NCI-H2171 (cell line): Measurements from ENCODE around the gene NAV1.
A peak's percentile ranks its signal among the peaks of the same experiment; 100 is the strongest.
"Not testable (repeated sequence)": the region's sequence is repeated elsewhere in the genome, so short reads cannot be mapped to it uniquely, and the experiment has no call there.

ENCODE experiments used
- DNase-seq: peaks from one replicate; lab custom pipeline; 2025; lab: John Stamatoyannopoulos, UW

Gene NAV1

DNA sequence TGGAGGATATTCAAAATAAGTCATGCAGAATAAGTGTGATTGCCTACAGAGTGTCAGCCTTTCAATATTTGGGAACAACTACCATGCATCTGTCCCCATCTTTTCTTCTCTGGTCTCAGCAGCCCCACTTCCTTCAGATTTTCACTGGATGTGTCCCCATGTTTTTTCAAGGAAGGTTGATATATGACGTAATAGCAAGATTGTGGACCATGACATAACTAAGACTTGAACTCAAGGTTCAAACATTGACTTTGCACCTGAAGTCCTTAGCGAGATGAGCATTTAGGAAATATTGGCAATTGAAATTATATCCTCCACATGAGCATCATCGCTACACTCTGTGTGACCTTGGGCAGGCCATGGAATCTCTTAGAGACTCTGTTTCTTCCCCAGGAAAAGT lies 5.8 kb downstream of the NAV1 start:
- DNase-seq = no peak

DNA sequence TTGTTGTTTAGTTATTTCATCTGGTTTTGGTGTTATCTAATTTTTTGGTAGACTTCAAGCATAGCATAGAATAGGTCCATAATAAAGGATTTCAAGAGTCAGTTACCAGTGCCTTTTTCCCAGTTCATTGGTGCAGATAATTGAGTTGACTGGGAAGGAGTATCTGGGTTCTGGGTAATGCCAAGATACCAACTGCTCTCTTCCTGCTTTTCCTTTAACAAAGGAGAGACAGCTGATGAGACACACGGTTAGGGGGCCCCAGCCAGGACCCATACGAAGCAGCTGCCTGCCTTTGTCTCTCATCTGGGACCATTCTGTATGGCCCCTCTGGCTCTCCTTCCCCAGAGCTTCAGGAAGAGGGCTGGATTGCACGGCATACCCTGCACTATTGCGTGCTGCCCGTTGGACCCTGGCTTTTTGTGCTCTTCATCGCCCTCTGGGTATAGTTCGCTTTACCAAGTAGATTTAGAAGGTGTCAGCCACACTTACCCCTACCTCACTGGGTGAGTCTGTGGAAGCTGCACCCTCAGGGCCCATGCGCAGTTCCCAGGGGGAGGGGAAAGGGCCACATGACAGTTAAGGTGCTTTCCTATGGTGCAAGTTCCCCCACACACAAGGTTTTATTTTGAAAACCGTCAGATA lies 7.0 kb downstream of the NAV1 start:
- no peak for DNase-seq

DNA sequence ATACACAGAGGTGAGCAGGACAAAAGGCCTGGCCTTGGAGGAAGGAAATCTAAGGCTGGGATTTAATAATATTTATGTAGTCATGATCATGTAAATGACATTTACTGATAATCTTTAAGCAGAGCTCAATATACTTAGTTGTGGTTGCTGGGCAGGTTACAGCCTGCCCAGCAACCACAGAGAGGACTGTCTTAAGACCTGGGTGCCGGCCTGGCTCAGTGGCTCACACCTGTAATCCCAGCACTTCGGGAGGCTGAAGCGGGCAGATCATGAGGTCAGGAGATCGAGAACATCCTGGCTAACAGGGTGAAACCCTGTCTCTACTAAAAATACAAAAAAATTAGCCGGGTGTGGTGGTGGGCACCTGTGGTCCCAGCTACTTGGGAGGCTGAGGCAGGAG lies 10.6 kb downstream of the NAV1 start:
- not testable (repeated sequence) for DNase-seq

DNA sequence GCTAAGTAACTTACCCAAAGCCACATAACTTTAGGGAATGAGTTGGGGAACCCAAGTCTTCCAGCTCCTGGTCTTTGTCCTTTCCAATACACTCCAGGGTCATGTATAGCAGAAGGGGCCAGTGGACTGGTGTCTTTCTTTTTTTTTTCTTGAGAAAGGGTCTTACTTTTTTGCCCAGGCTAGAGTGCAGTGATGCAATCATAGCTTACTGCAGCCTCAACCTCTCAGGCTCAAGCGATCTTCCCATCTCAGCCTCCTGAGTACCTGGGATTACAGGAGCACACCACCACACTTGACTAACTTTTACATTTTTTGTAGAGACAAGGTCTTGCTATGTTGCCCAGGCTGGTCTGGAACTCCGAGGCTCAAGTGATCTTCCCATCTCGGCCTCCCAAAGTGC lies 12.2 kb downstream of the NAV1 start:
- DNase-seq = no peak

DNA sequence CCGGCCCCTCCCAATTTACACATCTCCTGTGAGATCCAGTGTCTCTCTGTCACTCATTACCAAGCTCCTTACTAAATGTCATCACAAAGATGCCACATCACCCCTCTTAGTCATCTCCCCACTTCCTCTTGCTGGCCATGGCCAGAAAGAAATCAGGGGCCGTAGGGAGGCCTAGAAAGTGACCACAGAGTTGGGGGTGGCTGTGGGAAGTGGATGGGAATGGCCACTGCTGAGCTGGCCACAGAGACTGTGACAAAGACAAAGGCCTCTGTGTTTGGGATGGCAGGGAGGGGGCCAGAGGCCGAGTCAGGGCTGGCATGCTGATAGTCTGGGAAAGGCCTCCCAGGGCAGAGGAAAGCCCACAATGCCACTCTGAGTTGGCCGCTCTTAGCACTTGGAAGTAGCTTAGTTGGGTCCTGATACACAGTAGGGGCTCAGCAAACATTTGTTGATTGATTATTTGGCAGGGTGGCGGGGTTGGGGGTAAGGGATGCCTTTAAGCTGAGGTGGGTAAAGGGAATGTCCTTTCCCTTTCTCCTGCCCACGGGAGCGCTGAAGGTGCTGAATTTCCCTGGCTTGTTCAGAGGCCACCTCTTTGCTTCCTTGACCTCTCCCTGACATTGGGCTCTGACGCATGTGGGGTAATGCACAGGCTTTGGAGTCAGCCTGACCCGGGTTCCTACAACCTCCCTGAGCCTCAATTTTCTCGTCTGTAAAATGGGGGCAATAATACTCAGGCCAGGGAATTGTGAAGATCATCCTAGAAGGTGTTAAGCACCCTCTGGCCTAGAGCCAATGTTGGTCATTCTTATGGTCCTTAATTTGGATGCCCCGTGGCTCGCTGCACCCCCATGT lies 13.2 kb downstream of the NAV1 start:
- DNase-seq = no peak

DNA sequence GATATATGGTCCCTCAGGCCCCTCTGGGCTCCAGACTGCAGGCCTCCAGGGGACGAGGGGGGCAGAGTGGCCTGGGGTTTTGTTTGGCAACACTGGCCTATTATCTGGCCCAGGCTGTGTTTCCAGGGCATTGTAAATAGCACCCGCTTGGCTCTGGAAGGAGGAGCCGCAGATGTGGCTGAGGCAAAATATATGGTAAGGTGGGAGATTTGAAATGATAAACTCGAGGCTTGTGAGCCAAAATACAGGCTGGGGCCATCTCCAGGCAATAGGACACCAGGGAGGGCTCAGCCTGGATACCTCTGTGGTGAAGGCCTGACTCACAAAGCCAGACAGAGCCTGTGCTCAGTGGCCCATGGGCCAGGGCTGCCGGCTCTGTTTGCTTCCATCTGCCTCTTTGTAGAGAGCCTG lies 14.0 kb downstream of the NAV1 start:
- DNase-seq = no peak

DNA sequence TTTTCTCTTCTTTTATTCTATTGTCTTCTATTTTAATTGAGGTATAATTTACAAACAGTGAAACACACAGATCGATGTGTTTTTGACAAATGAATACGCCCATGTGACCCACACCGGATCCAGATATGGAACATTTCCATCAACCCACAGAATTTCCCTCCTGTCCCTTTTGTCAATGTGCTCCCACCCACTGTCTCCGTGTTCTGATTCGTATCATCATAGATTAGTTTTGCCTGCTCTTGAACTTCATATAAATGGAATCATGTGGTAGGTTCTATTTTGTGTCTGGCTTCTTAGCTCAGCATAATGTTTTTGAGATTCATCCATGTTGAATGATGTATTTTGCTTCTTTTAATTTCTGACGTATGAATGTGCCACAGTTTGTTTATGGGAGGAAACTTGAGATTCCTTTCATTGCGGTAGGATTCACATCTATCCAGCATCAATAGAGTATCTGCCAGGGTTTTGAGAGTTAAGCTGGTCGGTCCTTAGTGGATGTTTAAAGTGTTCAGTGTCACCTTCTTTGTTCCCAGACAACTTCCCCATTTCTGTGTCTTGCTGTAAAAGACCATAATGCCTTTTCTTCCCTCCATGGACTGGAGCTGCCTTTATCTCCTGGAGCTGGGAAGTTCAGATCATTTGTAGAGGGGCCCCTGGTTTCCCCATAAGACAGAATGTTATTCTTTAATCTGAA lies 14.7 kb downstream of the NAV1 start:
- DNase-seq = no peak

DNA sequence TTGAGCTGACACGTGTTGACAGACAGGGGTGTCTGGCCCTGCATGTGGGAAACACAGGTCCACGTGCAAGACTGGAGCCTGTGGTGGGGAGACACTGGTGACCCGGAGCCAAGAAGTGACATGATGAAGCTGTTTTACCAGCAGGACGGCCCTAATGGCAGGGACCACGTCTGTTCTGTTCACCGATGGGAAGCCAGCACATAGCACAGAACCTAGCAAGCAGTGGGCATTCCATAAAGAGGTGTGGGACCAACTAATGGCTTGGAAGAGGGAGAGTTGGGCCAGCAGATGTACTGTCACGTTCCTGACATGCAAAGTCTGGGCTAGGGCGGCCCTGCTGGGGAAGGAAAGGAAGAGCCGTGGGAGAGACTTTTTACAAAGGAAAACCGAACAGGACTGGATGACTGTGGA lies 15.3 kb downstream of the NAV1 start:
- DNase-seq = no peak

DNA sequence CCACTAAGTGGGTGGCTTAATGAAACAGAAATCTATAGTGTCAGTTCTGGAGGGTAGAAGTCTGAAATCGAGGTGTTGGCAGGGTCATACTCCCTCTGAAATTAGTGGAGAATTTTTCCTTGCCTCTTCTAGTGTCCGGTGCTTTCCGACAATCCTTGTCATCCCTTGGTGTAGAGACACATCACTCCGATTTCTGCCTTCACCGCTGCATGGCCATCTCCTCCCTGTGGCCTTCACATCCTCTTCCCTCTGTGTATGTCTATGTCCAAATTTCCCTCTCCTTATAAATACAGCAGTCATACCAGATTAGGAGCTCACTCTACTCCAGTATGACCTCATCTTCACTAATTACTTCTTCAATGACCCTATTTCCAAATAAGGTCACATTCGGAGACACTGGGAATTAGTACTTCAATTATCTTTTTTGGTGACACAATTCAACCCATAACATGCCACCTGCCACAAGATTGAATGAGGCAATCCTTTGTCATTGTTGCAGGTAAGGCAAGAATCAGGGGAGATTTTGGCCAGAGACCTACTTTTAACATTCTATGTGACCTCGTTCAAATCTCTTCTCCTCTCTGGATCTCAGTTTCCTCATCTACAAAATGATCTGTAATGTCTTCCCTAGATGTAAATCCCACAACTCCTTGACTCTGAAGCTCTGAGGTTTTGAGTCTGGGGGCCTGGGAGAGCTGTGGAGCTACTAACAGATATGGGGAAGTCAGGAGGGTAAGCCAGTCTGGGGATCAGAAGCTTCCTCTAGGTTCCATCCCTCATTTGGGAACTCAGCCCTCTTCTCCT lies 16.1 kb downstream of the NAV1 start:
- DNase-seq = no peak

DNA sequence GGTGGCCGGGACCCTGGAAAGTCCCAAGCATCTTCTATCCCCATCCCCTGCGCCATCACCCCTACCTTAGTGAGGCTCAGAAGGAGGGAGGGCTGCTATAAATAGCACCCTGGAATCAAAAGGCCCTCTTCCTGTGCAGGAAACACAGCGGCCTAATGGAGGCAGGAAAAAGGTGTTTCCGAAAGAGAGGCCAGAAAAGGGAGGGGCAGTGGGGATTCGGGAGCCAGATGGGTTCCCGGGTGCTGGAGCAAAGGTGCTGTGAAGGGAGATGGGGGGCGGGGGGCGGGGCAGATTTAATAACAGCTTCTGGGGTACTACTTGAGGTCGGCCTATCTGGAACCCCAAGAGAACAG lies 16.6 kb downstream of the NAV1 start:
- DNase-seq = no peak

DNA sequence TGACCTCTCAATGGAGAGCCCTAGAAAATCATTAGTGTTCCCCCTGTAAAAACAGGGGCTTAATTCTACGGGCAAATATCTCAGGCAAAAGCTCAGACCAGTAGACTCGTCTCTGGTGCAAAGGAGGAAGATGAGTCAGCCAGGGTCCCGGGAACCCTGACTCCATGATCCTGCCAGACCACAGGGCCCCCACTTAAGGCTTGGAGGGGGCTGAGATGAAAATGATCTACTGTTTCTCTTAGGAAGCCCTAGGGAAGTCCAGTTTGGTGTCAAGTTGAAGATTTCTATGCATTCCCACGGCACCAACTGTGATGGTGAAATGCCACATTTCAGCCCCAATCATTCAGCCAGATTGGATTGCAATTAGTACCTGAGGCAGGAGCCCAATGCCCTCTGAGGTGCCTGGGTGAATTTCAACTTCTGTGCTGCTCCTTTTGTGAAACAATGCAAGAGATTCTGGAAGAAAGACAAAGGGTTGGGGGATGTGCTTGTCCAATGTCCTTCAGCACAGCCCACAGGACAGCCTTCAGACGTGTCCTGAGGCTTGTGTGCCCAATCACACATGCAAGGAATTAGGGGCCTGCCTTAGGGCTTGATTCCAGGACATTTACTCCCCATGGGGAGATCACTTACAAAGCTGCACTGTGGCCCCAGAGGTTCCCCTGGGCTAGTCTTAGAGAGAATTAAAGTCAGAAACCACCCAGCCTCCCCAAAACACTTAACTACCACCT lies 18.1 kb downstream of the NAV1 start:
- DNase-seq = no peak

DNA sequence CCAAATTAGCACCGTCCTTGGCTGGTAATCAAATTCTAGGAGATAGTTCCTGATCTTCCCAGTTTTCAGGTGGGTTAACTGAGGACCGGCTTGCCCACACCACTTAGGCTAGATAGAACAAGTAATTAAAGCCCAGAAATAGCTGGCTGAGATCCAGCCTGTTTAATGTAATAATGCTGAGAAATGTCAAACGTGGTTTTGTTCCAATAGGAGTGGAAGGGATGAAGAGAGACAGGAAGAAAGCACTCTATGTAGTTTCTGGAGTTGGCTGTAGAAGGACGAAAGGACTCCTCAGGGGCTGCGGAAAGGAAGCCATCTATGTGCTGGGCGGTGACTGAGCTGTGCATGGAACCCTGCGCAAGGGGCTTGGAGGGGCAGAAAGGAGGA lies 18.6 kb downstream of the NAV1 start:
- no peak for DNase-seq

DNA sequence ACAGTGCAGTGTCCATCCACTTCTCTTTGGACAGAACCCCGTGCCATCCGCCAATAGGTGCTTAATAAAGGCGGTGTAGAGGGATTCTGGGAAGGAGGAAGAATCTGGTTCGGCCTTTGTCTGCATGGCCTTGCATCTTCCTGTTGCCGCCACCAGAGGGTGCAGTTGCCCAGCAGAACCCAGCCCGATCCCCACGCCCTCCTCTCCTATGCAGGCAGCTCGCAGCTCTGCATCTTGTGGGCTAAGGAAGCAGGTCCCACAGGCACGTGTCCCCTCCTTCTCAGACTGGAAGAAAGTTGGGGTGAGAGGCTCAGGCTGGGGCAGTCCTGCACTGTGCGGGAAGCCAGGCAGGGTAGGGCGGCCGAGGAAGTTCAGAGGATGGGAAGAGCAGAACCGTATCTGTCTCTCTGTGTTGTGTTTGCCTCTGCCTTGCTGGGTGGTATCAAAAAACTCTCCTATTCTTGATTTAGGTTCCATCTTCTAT lies 20.8 kb downstream of the NAV1 start:
- peak; percentile 65 for DNase-seq

DNA sequence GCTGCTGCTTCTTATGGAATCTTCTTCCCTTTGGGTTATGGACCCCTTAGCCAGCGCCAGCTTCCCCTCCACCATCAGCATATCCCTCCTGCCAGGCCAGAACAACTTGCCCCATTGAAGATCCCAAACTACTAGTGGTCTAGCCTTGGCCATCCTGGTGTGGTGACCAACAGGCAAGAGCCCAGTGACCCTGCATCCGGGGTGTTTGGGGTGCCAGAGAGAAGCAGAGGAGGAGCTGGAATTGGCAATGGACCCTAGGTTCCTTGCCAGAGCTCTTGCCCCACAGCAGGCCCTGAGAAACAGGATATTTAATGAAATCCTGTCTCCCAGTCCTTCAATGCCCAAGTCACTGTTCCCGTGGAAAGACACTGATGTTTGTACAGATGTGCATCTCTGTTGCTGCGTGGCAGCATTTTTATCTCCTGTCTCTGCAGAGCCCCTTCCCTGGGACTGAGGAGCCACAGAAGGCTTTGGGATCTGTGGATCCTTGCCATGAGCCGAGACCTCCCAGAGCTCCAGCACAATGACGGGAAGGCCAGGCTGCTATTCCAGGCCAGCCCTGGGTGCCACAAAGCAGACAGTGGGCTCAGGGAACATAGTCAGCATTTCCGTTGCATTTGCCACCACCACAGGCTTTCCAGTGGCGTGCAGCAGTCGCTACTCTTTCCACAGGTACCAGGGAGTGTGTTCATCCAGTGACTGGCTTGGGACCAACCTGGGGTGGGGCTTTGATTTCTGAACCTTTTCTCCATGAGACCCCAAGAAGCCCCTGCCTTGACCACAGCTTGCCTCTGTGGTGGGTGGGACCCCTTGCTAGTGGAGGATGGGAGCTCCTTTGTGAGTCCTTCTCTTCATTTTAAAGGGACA lies 21.6 kb downstream of the NAV1 start:
- no peak for DNase-seq

DNA sequence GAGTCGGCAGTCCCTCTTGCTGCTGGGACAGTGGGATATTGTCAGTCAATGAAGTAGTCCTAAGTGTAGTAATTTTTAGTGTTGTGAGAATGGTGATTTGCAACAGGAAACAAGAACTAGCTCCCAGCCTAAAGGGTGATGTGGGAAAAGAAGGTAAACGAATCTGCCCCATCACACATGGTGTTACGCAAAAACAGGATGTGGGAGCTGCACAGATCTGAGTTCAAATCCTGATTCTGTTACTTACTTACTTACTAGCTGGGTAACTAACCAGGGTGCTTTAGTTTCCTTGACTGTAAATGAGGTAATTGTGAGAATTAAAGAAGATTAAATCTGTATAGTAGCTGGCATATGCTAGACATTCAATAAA lies 22.3 kb downstream of the NAV1 start:
- DNase-seq = no peak

DNA sequence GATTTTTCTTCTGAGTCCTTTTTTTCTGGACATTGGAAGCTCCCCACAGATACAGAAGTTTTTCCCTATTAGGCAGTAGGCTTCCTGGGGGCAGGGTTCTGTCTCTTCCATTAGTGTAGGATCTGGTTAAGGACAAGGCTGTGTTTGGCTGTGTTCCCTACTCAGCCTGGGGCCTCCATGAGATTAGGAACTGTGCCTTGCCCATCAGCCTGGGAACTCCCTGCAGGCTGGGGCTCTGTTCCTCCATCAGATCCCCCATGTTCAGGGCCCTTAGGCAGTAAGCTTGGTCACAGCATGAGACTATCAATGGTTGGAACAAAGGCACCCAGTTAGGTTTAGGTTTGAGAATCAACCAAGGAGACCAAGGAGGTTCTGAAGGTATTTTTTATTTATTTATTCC lies 22.7 kb downstream of the NAV1 start:
- no peak for DNase-seq

DNA sequence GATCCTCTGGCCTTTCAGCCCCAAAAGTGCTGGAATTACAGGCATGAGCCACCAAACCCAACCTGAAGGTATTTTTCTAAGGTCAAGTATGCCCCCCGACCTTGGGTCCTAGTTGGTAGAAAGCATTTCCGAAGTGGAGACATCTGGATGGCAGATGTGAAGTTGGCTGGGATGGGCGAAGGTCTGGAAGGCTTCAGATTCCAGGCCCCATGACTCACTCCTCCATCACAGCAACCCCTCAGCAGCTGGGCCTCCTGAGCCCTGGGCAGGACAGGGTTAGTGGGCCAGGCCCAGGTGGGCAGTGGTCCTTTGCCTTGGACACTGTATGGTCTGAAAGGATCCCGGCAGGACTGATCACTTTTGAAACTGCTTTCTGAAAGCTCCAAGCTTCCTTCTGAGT lies 23.3 kb downstream of the NAV1 start:
- DNase-seq = no peak

DNA sequence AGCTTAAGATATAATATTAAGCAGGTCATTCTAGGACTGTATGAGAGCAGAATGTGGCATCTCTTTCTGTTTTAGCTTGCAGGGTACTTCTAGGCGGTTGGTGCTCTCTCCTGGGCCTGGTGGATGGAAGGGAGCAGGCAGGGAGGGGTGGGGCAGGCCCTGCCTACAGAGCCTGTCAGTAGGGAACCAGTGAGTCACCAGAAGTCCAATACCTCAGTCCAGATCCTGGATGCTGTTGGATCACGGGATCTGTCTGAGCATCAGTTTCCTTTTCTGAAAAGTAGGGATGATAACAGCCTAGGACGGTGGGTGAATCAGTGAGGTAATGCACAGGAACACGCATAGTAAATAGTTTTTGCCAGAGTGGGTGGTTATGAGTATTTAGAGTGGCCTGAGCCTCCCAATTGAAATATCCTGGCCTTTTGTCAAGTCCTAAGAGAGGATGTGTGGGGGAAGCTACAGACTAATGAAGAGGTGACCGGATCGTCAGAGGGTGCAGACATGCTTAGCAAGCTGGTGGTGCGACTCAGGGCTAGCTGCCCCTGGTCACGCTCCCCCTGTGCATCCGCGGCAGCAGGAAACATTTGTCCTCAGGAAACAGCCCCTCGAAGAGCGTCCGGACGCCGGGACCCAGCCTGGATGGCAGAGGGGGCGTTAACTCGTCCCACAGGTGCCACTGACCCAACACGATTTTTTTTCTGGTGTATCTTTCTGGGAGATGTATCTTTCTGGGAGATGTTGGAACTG lies 23.9 kb downstream of the NAV1 start:
- no peak for DNase-seq

DNA sequence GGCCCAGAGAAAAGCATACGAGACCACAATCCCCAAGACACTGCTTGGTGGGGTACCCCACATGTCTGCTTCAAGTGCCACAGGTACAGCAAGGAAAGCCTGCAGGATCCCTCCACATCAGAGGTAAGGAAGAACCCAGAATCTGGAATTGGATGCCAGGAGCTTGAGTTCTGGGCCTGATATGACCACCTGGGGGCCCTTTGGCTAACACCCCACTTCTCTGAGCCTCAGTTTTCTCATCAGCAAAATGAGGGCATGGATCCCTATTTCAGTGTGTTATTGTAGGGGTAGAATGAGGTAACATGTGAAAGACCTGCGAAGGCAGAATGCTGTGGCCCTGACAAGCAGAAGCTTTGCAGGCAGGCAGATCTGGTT lies 24.5 kb downstream of the NAV1 start:
- DNase-seq = no peak

DNA sequence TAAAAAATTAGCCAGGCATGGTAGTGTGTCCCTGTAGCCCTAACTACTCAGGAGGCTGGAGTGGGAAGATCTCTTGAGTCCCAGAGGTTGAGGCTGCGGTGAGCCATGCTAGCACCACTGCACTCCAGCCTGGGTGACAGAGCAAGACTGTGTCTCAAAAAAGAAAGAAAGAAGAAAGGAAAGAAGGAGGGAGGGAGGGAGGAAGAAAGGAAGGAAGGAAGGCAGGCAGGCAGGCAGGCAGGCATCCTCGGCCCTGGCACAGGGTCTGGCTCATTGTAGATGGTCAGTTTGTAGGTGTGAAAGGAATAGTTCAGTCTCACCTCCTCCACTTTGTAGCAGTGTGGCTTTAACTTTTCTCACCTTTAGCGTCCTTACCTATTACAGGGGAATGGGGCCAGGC lies 25.0 kb downstream of the NAV1 start:
- no peak for DNase-seq
